GM15510 (cell line): ENCODE results near the gene SHANK1.

ENCODE experiments used
- POLR2A ChIP-seq: IDR thresholded peaks from 3 replicates; pipeline ENCODE4 v1.6.1; 2011; ENCODE audit warnings: borderline replicate concordance; ENCODE audit not compliant: insufficient read length; ENCODE audit errors: extremely low read depth

The SHANK1 gene

DNA sequence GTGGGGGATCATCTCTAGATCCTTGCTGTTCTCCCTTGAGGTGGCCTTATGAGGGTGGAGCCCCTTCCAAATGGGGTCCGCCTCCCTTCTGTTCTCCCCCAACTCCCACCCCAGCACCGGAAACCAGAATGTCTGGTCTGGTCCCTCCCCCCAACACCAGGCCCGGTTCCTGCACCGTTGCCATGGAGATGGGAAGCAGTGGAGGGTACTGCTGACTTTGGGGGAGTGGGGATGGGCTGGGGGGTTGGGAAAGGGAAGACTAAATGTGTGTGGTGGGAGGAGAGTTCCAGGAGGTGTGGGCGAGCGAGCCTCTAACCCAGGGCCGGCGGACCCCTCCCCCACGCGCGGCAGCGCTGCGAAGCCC is 1.7 kb downstream of the SHANK1 start:
- no peak for TF ChIP-seq POLR2A

DNA sequence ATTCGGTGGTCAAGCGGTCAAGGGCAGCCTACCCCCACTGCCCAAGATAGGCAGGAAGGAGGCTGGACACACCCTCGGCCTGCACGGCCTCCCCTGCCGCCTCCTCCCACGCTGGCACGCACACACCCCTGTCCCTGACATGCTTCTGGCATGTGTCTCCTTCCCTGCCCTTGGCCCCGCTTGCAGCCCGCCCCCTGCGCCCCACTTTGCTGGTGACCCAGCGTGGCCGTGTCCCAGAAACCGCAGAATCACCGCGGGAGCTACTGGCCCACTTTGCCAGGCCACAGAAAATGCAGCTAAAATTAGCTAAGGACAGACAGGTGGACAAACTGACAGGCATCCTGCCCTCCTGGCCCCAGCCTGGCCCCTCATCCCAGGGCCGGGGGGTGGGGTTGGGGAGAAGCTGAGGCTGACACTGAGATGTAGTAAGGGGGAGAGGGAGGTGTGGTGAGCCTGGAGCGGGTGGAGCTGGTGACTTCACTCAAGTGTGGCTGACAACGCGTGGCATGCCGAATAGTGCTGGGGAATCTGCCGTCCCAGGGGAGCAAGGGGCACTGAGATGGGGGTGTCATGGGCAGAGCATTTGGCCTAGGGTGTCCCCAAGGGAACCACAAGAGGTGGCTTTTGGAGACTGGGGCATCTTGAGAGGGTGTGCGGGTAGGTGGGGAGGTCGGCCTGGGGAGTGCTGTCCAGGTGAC is 2.4 kb downstream of the SHANK1 start:
- TF ChIP-seq POLR2A = no peak

DNA sequence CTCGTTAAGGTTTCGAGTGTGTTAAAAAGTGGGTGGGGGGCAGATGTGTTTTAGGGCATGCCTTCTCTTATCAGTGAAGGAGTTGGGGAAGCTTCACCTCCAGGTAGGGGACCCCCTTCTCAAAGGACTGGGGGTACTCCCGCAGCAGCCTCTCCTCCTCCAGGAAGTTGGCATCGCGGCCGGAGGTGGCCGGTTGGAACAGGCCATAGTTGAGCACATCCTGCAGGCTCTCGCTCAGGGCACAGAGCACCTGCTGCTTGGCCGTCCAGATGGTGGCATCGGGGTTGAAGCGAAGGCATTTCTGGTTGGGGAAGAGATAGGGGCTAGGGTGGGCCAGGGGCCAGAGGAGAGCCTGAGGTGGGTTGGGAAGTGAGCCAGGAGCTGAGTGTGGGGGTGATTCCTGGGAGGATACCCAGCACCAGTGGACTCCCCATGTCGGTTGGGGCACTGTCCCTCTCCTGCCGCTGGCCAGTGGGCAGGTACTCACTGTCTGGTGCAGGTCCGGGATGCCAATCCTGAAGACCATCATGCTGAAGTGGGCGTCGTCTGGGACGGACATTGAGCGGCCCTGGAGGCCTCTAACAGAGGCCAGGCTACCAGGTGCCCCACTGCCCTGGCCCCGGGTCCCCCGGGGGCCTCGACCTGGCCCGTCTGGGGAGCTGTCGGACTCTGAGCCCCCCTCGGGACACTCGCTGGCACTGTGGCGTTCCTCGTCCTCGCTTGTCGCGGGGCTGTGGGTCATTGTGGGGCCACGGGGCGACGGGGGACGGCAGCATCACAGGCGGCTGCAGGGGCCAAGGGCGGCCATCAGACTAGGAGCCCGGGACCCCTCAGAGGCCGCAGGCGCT is 3.2 kb downstream of the SHANK1 start:
- TF ChIP-seq POLR2A = no peak

DNA sequence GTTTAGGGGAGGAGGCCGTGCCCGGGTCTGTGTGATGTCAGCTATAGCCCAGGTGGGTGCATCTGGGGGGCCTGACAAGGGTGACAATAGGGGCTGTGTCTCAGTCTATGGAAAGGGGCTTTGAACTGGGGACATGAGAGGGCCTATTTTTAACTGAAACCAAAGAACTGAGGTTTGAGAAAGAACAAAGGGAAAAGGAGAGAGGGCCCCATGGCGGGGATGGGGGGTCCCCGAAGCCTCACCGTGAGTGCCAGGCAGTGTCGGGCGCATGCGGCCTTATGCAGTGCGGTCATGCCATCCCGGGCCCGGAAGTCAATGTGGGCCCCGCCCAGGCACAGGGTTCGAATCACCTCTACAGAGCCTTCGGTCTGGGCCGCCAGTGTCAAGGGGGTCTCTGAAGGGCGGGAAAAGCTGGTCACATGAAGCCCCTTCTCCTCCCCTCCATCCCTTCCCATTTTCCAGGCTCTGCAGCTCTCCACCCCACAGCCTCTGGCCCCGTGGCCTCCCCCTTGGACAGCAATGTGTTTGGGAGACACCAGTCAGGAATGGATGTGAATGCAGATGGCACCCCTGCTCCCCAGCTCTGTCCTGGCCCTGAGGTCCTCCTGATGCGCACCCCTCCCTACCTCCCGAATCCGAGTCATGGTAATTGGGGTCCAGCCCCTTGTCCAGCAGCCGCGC is 5.9 kb downstream of the SHANK1 start:
- TF ChIP-seq POLR2A = no peak

DNA sequence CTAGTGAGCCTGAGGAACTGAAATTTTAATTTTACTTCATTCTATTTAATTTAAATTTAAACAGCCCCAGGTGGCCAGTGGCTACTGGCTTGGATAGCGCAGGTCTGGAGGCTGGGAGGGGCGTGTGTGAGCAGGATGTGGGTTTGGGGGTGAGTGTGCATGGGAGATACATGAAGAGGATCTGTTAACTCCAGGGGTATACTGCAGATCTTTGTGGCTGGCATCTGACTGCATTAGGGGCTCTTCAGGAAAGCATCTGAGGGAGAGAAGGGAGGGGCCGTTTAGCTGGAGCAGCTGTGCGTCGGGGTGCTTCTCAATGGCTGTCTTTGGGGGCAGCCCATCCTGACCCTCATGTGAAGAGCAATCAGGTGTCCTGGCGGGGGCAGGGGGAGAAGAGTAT is 6.8 kb downstream of the SHANK1 start:
- no peak for TF ChIP-seq POLR2A

DNA sequence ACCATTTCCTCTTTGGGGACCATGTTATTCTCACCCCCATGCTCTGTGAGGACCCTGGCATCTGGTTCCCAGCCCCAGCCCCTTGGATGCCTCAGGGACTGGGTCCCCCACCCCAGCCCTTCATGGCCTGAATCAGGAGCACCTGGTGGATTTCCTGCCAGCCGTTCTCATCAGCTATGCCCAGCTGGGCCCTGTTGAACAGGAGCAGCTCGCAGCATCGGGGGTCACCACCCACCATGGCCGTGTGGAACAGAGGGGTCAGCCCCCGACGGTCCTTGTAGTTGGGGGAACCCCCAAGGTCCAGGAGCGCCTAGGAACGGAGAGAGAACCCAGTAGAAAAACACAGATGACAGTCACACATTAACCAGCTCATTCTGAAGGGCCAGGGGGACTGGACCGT is 7.8 kb downstream of the SHANK1 start:
- no peak for TF ChIP-seq POLR2A

DNA sequence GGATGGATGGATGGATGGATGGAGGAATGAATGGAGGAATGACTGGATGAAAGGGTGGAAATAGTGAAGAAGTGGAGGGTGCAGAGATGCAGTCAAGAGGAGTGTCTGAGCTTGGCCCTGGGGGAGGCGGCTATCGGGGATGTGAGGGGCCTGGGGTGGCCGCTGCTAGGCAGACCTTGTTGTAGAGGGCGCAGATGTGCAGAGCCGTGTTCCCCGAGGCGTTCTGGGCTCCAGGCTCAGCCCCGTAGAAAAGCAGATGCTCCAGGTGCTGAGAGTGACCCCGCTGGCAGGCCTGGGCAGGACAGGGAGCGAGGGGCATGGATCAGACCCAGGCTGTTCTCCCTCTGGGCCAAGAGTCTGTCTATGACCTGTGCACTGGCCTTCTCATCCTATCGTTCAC is 8.4 kb downstream of the SHANK1 start:
- TF ChIP-seq POLR2A = no peak

DNA sequence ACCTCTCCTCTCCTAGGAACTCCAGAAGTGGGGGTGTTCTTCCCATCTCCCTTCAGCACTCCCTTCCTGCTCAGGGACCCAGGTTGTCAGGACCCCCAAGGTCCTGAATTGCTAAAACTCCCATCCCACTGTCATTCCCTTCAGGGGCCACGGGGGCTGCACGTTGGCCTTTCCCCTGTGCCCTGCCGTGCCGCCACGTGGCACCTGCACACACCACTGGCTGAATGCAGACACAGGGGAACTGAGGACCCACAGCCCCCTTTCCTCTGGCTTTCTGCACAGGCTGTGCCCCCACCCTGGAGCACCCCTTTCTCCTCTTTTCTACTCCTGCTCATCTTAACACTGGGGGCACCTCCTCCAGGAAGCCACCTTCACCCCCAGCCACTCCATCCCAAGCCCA is 9.0 kb downstream of the SHANK1 start:
- no peak for TF ChIP-seq POLR2A

DNA sequence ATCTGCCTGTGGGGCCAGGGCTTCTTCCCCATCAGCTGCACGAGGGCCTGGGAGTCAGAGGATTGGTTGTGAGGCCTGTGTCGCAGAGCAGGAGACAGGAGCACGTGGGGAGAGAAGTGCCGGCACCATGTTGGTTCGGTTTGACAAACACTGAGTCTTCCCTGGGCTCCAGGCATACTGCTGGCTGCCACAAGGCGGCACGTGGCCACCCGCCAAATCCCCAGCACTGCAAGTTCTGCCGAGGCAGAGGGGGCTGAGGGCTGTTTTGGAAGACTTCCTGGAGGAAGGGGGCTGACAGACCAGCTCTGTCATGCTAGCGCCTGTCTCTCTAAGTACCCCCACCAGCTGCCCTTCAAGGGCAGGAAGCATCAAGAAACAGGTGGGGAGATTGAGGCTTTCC is 9.5 kb downstream of the SHANK1 start:
- no peak for TF ChIP-seq POLR2A

DNA sequence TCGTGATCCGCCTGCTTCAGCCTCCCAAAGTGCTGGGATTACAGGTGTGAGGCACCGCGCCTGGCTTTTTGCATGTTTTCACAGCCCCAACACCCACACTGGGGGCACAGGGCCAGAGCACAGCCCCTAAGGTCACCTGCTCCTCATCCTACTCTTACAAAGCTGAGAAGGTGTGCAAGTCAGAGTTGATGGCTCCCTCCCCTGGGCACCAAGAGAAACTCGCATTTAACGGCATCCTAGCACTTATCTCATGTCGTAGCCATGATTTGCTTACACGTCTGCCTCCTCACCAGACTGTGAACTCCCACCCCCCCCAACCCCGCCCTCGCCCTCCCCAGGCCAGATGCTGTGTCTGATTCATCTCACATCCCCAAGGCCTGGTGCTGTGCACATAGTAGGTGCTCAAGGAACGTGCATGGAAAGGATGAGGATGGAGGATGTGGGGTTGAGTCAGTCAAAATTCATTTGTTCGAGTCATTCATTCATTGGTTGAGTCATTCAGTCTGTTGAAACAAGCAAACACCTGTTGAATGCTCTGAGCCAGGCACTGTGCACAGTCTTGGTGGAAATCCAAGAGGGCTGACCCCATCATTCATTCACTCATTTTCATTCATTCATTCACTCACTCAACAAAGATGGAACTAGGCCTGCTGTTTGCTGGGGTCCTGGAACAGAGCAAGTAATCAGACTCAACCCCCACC is 11.3 kb downstream of the SHANK1 start:
- TF ChIP-seq POLR2A = no peak

DNA sequence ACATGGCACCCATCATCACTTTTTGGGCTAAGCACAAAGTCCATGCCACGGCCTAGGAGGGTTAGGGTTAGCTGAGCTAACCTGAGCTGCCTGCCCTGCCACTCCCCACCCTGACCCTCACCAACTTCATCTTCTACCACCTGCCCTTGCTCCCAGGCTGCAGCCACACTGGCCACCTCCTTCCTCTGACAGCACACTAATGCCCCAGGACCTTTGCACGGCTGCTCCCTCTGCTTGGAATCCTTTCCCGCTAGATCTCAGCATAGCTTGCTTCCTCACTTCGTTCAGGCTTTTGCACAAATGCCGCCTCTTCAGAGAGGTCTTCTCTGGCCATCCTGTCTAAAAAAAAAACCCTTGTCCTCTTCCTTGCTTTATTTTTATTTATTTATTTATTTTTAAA is 13.2 kb downstream of the SHANK1 start:
- no peak for TF ChIP-seq POLR2A

DNA sequence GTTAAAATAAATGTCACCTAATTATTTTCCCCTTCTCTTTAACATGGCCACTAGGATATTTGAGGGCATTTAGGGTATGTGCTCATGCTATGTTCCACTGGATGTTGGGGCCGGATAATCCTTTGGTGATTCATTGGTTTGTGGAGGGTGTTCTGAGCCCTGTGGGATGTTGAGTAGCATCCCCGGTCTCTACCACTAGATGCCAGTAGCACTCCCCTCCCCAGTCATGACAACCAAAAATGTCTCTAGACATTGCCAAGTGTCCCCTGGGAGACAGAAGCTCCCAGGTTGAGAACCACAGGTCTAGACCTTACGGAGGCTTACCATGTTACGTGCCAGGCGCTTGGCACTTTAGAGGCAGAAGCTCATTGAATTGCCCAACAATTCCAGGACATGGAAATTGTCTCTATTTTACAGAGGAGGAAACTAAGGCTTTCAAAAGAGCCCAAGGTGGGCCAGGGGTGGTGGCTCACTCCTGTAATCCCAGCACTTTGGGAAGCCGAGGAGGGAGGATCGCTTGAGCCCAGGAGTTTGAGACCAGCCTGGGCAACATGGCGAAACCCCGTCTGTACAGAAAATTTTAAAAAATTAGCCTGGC is 14.1 kb downstream of the SHANK1 start:
- TF ChIP-seq POLR2A = no peak

DNA sequence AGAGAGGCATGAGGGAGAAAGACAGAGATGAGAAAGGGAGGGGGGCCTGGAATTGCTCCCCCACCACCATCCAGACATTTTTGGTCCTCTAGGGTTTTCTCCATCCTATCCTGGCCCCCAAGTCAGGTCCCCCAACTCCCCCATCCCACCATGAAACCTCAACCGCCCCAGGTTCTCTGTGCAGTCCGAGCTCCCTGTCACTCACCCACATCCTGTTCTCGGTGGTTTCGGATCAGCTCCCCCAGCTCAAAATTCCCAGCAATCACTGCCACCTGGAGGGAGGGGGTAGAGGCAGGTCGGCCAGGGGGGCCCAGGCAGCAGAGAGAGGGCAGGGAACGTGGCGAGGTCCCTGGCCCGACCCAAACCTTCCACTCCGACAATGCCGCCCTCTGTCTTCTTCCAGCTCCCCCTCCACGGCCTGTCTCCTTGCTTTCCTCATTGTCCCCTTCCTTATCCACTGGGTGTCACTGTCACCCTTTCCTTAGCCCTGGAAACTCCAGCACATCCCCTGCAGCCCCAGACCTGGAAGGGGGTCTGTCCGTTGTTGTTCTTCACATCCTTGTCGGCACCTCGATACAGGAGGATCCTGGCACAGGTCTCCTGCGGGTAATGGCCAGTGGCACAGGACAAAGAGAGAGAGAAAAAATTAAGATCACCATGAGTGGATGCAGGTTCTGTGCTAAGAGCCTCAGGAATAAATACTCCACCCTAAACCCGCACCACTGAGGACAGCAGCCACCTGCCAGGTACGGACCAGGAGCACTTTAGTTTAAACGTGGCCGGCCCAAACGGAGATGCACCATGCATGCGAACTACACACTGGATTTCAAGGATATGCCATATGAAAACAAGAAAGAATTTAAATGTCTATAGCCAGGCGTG is 15.4 kb downstream of the SHANK1 start:
- TF ChIP-seq POLR2A = no peak
